Measurements from ENCODE around the gene FAM90A1.
"Not testable (repeated sequence)": the region's sequence is repeated elsewhere in the genome, so short reads cannot be mapped to it uniquely, and the experiment has no call there.

DNA sequence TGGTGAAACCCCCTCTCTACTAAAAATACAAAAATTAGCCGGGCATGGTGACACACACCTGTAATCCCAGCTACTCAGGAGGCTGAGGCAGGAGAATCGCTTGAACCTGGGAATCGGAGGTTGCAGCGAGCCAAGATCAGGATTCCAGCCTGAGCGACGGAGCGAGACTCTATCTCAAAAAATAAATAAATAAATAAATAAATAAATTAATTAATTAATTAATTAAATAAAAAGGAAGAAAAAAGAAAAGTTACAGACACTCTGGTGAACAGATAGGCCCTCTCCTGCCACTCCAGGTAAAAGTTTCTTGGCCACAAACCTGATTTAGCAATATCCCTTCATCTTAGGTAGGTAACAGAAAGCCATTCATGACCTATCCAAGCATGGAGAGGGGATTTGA is 44.5 kb downstream of the FAM90A1 start:
- TF ChIP-seq POLR2A, POLR2AphosphoS5 (IDR thresholded peaks at IDR 0.05): not testable (repeated sequence)
